Stimulated activated CD8-positive, alpha-beta memory T cell treated with anti-CD3 and anti-CD28 coated beads, Interleukin-2, amount 100 ng/mL, for 1 hour (primary cell): ENCODE results near the gene SELL.
"Not testable (repeated sequence)": the region's sequence is repeated elsewhere in the genome, so short reads cannot be mapped to it uniquely, and the experiment has no call there.

ENCODE experiments used
- DNase-seq, 2 donors: peaks; one replicate each; pipeline ENCODE4 v3.0.0-alpha.2; 2020; ENCODE audit warnings: low read depth in 2 of 2

SELL gene

DNA sequence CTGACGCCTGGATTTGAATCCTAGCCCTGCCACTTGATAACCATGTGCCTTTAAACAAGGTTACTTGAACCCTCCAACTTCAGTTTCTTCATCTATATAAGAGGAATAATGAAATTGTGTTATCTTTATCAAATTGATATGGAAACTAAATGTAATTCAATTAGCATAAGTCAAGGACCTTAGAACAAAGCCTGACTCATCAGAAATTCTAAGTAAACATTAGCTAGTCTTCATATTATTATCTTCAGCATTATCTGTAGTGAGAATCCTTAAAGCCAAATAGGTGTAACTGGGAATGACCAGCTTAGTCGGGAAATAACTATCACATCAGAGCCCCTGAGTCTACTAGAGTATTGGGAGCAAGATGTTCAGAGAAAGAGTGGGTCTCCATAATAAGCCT lies 6.6 kb downstream of the SELL start:
- DNase-seq = no peak

- no peak for DNase-seq
Measured at GRCh38 chr1:169701261-169702005, 10.0 kb downstream of the SELL start.

DNA sequence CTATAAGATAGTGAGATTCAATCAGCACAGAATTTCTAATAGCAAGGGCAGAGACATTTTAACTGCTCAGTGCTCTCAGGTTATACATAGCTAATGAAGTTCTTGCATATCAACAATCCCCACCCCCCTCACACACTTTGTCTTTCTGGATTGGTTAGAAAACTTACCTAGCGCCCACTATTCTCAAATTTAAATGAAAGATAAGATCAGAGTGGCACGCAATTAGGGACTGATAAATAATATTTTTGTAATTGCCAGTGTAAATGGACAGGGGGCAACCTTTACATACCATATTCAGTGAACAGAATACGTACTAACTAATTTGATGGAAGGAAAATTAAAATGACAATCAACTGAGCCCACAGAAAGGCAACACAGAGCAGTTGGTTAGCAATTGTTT lies 11.7 kb downstream of the SELL start:
- no peak for DNase-seq

DNA sequence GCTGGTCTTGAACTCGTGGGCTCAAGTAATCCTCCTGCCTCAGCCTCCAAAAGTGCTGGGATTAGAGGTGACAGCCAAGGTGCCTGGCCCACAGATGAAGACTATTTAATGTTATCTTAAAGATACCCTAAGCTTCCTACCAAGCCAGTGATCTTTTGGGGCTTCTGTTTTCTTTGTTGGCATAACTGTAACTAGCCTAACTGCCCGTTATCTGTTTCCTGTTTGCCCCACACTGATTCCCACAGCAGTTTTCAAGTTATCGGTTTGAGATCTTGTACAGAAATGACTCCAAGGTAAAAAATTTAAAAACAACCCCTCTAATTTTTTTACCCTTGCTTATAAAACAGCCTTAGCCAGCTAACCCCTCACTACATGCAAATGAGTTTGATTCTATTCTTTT lies 12.4 kb downstream of the SELL start:
- no peak for DNase-seq

DNA sequence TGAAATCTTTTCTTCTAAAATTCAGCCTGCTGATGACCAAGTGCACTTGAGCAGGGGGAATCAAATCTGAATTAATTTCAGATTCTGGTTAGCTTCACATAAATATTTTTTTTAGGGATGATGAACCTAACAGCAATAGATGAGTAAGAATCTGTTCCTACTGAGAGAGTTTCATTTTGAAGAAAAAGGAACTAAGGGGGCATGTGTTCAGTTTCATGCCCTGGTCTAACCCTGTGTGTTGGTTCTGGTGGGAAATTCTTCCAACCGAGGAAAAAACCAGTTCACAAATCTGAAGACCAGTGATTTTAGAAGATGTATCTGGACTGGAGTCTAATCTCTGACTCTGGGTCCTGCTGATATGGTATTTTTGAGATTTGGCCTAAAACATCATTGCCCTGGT lies 13.7 kb downstream of the SELL start:
- no peak for DNase-seq

GRCh38 chr1:169696273-169697100 lies 14.9 kb downstream of the SELL start:
- DNase-seq = no peak

- DNase-seq = no peak
Measured at GRCh38 chr1:169694304-169695075, 16.9 kb downstream of the SELL start.

DNA sequence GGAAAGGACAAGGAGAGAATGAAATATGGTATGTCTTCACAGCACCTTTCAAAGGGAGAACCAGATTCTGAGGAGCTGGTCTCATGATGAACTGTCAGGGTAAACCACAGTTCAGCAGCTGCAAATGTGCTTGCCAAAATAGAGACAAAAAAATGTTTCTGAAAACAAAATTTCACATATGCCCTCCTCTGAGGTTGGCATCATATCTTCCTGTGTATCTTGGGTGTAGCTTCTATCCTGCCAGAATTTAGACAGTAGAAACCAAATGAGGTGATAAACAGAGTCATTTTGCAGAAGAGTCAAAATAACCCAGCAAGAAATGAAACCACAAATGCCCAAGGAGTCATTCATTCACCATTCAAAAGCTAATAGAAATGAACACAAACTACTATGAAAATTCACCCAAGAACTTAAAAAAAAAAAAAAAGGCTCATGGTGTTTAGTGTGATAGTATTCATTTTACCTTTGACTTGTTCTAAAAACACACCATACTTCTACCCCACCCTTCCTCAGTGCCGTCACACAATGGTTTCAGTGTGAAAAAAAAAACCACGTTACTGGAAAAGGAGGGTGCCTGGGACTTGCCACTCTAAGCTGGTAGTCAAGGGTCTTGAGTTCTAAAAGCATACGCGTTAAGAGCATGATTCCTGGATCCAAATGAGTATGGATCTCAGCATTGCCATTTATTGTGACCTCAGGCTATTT lies 18.5 kb downstream of the SELL start:
- no peak for DNase-seq

- DNase-seq = no peak
Measured at GRCh38 chr1:169690489-169690888, 20.9 kb downstream of the SELL start.

DNA sequence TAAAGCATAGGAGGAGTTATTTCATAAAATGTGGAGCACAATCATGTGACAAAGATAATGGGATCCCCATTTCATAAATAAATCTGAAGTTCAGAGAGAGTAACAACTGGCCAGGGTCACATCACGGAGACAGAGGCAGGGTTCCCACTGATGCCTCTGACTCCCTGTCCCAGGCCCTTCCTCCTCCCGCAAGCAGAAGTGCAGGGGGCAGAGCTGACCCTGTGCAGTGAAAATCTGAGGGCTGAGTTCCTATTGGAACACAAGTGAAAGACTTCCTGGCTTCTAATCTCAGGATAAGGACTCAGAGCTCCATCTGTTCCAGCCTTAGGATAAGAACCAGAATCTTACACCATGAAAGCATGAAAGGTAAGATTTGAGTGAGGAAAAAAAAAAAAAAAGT lies 22.0 kb downstream of the SELL start:
- no peak for DNase-seq

GRCh38 chr1:169688377-169688776 lies 23.0 kb downstream of the SELL start:
- not testable (repeated sequence) for DNase-seq

DNA sequence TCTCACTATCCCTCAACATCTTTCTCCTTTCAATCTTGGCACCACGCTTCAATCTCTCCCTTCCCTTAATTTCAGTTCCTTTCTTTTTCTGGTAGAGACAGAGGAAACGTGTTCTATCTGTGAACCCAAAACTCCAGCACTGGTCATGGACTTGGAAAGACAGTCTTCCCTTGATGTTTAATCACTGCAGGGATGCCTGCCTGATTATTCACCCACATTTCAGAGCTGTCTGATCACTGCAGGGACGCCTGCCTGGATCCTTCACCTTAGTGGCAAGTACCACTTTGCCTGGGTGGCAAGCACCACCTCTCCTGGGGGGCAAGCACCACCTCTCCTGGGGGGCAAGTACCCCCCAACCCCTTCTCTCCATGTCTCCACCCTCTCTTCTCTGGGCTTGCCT lies 27.8 kb downstream of the SELL start:
- no peak for DNase-seq

GRCh38 chr1:169683168-169683567 lies 28.3 kb downstream of the SELL start:
- not testable (repeated sequence) for DNase-seq

GRCh38 chr1:169682071-169682470 lies 29.3 kb downstream of the SELL start:
- DNase-seq = no peak

DNA sequence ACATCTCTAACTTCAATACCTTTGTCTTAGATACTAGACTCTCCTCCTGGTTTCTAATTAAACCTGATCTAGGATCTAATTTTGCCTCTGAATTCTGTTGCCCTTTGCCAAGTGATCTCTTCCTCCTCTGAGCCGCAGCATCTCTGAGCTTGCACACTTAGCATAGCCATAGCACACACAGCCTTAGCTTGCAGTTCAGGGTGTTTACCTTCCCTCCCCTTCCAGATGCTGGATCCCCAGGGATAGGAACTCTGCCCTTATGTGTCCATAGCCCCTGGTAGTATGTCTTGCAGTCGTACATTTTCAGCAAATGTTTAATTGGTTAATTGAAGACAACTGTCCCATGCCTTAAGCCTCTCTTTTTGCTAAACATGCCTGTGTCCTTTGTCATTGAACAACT lies 30.3 kb downstream of the SELL start:
- DNase-seq = no peak

GRCh38 chr1:169680377-169681019 lies 30.9 kb downstream of the SELL start:
- DNase-seq = no peak

GRCh38 chr1:169679692-169680091 lies 31.7 kb downstream of the SELL start:
- DNase-seq = no peak

- no peak for DNase-seq
Measured at GRCh38 chr1:169676001-169676400, 35.4 kb downstream of the SELL start.

DNA sequence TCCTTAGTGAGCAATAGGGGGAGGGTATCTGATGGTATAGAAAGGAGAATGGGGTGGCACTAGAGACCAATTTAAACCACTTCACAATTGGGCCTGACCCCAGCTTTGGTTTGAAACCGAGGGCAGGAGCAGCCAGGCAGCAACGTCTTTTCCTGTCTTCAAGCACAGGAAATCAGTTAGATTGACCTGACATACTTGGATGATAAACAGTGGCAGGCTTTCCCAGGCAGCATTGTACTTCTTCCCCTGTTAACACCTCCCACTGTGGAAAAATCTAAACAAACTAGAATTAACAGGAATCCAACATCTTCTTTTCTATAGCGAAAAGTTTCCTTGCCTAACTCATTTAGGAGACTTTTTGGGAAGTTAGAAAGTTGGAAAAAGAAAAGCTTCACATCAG lies 40.6 kb downstream of the SELL start:
- no peak for DNase-seq

GRCh38 chr1:169670244-169670643 lies 41.2 kb downstream of the SELL start:
- DNase-seq = not testable (repeated sequence)
